Muscle of leg (tissue), 11 donors: ENCODE data around the gene CLDN5. TPM values are rescaled to one million over a fixed set of nuclear protein-coding genes. Genes with fewer than 3 reads are reported as not detected.

ENCODE experiments used
- DNase-seq: peaks from one replicate; pipeline ENCODE4 v3.0.0; 2013
- H3K27ac ChIP-seq: one replicate; pipeline ENCODE4 v1.5.1; 2013; ENCODE audit warnings: mild to moderate bottlenecking, low read length, control low read depth
- H3K27me3 ChIP-seq: one replicate; pipeline ENCODE4 v1.6.1; 2013; ENCODE audit warnings: low read length; ENCODE audit not compliant: control insufficient read depth, insufficient read depth
- H3K36me3 ChIP-seq: one replicate; pipeline ENCODE4 v1.6.1; 2013; ENCODE audit warnings: low read length; ENCODE audit not compliant: control insufficient read depth, insufficient read depth
- H3K4me1 ChIP-seq: one replicate; pipeline ENCODE4 v1.6.1; 2013; ENCODE audit warnings: low read length; ENCODE audit not compliant: control insufficient read depth, insufficient read depth
- H3K4me3 ChIP-seq: one replicate; pipeline ENCODE4 v1.5.1; 2013; ENCODE audit warnings: low read length, control low read depth
- H3K9me3 ChIP-seq: replicated peaks from 2 replicates; pipeline ENCODE4 v1.6.1; 2013; ENCODE audit warnings: low read depth, low read length; ENCODE audit not compliant: control insufficient read depth
- WGBS: methylation state at CpG from one replicate; pipeline ENCODE4 v1.1.5; 2013; ENCODE audit warnings: missing lambda C conversion rate; ENCODE audit not compliant: insufficient coverage; 5-methylcytosine and 5-hydroxymethylcytosine counted together
- polyA plus RNA-seq, 8 donors: library from polyadenylated mRNA; unstranded; fragments of 120-200 nt; gene quantifications; one replicate each; pipeline versions ENCODE4 v1.2.1 to v1.2.3, GENCODE V29; 2013; ENCODE audit warnings: inconsistent platforms in 1 of 8, low replicate concordance in 1 of 8; ENCODE audit not compliant: insufficient read length in 8 of 8, insufficient read depth in 1 of 8
- total RNA-seq: library from RNA; stranded (reverse); fragments of 120-200 nt; gene quantifications from one replicate; pipeline ENCODE4 v1.2.4, GENCODE V29; 2013

Gene CLDN5
- total and polyA plus RNA-seq, 9 donors: 34.8 to 78.1 (median 51.8) TPM

DNA sequence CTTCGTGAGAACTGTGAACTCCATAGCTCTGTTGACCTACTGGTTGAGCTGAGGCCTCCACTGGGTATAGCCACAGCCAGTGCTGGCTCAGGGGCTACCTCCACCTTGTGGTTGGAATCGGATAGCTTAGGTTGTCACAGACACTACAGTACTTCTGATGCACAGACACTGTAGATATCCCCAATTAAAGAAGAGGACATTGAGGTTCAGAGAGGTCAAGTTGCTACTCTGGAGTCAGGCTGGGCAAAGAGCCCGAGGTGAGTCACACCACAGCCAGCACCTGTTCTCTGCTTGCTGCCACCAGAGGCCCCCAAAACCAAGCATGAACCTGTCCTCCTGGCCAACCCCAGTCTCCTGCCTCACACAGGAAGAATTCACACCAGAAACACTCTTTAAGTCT lies 50.6 kb downstream of the CLDN5 start:
- peaks cover 66% of the 10 kb centered on the region for H3K36me3 ChIP-seq
- peaks cover 6% of the 10 kb centered on the region for H3K4me1 ChIP-seq
- no peak overlapping the region for H3K27ac ChIP-seq
- 100% methylated on average over 1 of the region's 3 CpGs for WGBS
- H3K4me3 ChIP-seq: no peak overlapping the region
- H3K9me3 ChIP-seq: no peaks in the 10 kb centered on the region
- H3K27me3 ChIP-seq: no peaks in the 10 kb centered on the region
- DNase-seq: no peak

Other genes starting within 250 kb of the CLDN5 start
- gene CLTCL1, start 232.7 kb downstream of the CLDN5 start, total RNA-seq: 22.2 TPM
- 10 to 100 TPM; 11.9 to 23.4 (median 18.1) TPM for gene CLTCL1, start 232.7 kb downstream of the CLDN5 start, polyA plus RNA-seq
- 9.6 TPM for gene HIRA, start 92.7 kb downstream of the CLDN5 start, total RNA-seq
- 10 to 100 TPM; 16.6 to 23.4 (median 19.4) TPM for gene HIRA, start 92.7 kb downstream of the CLDN5 start, polyA plus RNA-seq
- gene MRPL40, start 91.9 kb downstream of the CLDN5 start, total RNA-seq: 40.2 TPM
- 10 to 100 TPM; 25.6 to 35.3 (median 28.5) TPM for gene MRPL40, start 91.9 kb downstream of the CLDN5 start, polyA plus RNA-seq
- 33.2 TPM for gene C22orf39, start 76.7 kb downstream of the CLDN5 start, total RNA-seq
- 10 to 100 TPM; 32.7 to 37.9 (median 34.5) TPM for gene C22orf39, start 76.7 kb downstream of the CLDN5 start, polyA plus RNA-seq
- 27.8 TPM for gene UFD1, start 45.2 kb downstream of the CLDN5 start, total RNA-seq
- gene UFD1, start 45.2 kb downstream of the CLDN5 start, polyA plus RNA-seq: 10 to 100 TPM; 38.1 to 58.8 (median 47.0) TPM
- gene CDC45, start 44.5 kb downstream of the CLDN5 start, total RNA-seq: 6.1 TPM
- 10 to 100 TPM in 3 of 8 donors, 1 to 10 TPM in 5; 8.3 to 12.7 (median 9.5) TPM for gene CDC45, start 44.5 kb downstream of the CLDN5 start, polyA plus RNA-seq
- gene SEPTIN5, start 190.1 kb upstream of the CLDN5 start, total RNA-seq: 67.6 TPM
- 100 to 1,000 TPM in 6 of 8 donors, 10 to 100 TPM in 2; 91.3 to 122 (median 106) TPM for gene SEPTIN5, start 190.1 kb upstream of the CLDN5 start, polyA plus RNA-seq
- 13.7 TPM for gene GP1BB, start 199.1 kb upstream of the CLDN5 start, total RNA-seq
- gene GP1BB, start 199.1 kb upstream of the CLDN5 start, polyA plus RNA-seq: 10 to 100 TPM in 4 of 8 donors, 1 to 10 TPM in 4; 7.9 to 25.2 (median 10.9) TPM
- 7.2 TPM for gene TBX1, start 236.4 kb upstream of the CLDN5 start, total RNA-seq
- 10 to 100 TPM in 6 of 8 donors, 1 to 10 TPM in 2; 8.7 to 50.3 (median 18.0) TPM for gene TBX1, start 236.4 kb upstream of the CLDN5 start, polyA plus RNA-seq